NB4 (cell line): Measurements from ENCODE around the gene GNA15.

ENCODE experiments used
- DNase-seq: peaks from one replicate; pipeline ENCODE4 v3.0.0; 2010; ENCODE audit warnings: low read depth
- H3K4me3 ChIP-seq: one replicate; pipeline ENCODE4 v1.5.1; 2011; ENCODE audit warnings: mild to moderate bottlenecking, low read depth, low read length, moderate library complexity
- CTCF ChIP-seq: IDR thresholded peaks from one replicate; pipeline ENCODE4 v1.5.1; 2012; ENCODE audit warnings: low read depth, low read length
- MAX ChIP-seq: IDR thresholded peaks from 2 replicates; pipeline ENCODE4 v1.6.1; 2011; ENCODE audit warnings: low read depth, low read length
- MYC ChIP-seq: IDR thresholded peaks from 2 replicates; pipeline ENCODE4 v1.6.1; 2011; ENCODE audit warnings: low read depth, low read length
- POLR2A ChIP-seq: IDR thresholded peaks from 2 replicates; pipeline ENCODE4 v1.6.1; 2011; ENCODE audit warnings: mild to moderate bottlenecking; ENCODE audit not compliant: insufficient read length; ENCODE audit errors: extremely low read depth

The GNA15 gene

GRCh38 chr19:3107658-3108057 is 28.2 kb upstream of the GNA15 start:
- TF ChIP-seq POLR2A = no peak
- no peak for TF ChIP-seq MYC
- TF ChIP-seq CTCF = no peak
- no peak for TF ChIP-seq MAX
- H3K4me3 ChIP-seq = no peak overlapping the region
- no peak for DNase-seq

GRCh38 chr19:3108775-3109174 is 27.1 kb upstream of the GNA15 start:
- TF ChIP-seq CTCF (peak; percentile 82), MYC (peak; percentile 89), POLR2A (no peak), MAX (peak; percentile 89)
- no peak overlapping the region for H3K4me3 ChIP-seq
- DNase-seq = peak; percentile 68

GRCh38 chr19:3109491-3109890 is 26.3 kb upstream of the GNA15 start:
- H3K4me3 ChIP-seq = no peak overlapping the region
- TF ChIP-seq CTCF = no peak
- DNase-seq = no peak

GRCh38 chr19:3110126-3110825 is 25.6 kb upstream of the GNA15 start:
- DNase-seq = no peak
- H3K4me3 ChIP-seq = no peak overlapping the region
- no peak for TF ChIP-seq POLR2A
- no peak for TF ChIP-seq CTCF
- TF ChIP-seq MYC = no peak
- TF ChIP-seq MAX = no peak

- H3K4me3 ChIP-seq = no peak overlapping the region
- TF ChIP-seq POLR2A (no peak), MAX (no peak), CTCF (no peak), MYC (no peak)
- no peak for DNase-seq
Measured at GRCh38 chr19:3111586-3112247, 24.1 kb upstream of the GNA15 start.

- TF ChIP-seq MYC = no peak
- no peak for TF ChIP-seq CTCF
- no peak for TF ChIP-seq POLR2A
- no peak for TF ChIP-seq MAX
- no peak for DNase-seq
Measured at GRCh38 chr19:3112375-3113099, 23.3 kb upstream of the GNA15 start.

More at GRCh38 chr19:3112375-3113099, 23.3 kb upstream of the GNA15 start:
- H3K4me3 ChIP-seq = no peak overlapping the region
